ENCODE measurements around the gene MAST1.
"Not testable (repeated sequence)": the region's sequence is repeated elsewhere in the genome, so short reads cannot be mapped to it uniquely, and the experiment has no call there.

The MAST1 gene

GRCh38 chr19:12899891-12900518 lies 61.7 kb downstream of the MAST1 start:
- DNase-seq, result no peak

GRCh38 chr19:12907166-12907565 lies 68.9 kb downstream of the MAST1 start:
- DNase-seq, result no peak

GRCh38 chr19:12912571-12912970 lies 74.3 kb downstream of the MAST1 start:
- DNase-seq, result no peak

GRCh38 chr19:12913011-12913561 lies 74.8 kb downstream of the MAST1 start:
- no peak for DNase-seq

- DNase-seq, result peak; percentile 75
Observed at GRCh38 chr19:12913851-12914690, 75.8 kb downstream of the MAST1 start.

- not testable (repeated sequence) for DNase-seq
Observed at GRCh38 chr19:12915860-12916259, 77.5 kb downstream of the MAST1 start.

GRCh38 chr19:12918253-12918652 lies 79.9 kb downstream of the MAST1 start:
- DNase-seq, result no peak

GRCh38 chr19:12921047-12921446 lies 82.7 kb downstream of the MAST1 start:
- DNase-seq, result no peak

- DNase-seq, result no peak
Observed at GRCh38 chr19:12922959-12923358, 84.6 kb downstream of the MAST1 start.

Measured in CD4-positive, alpha-beta T cell treated with Interleukin-17A for 4 hours (primary cell).